ENCODE data around the gene ZFP1.

ZFP1 gene

GRCh38 chr16:75160386-75160785, 12.1 kb downstream of the ZFP1 start:
- no peak for DNase-seq (ENCODE audit: low read depth)

- DNase-seq (ENCODE audit: low read depth): no peak
Measured at GRCh38 chr16:75169899-75170405, 21.6 kb downstream of the ZFP1 start.

GRCh38 chr16:75172578-75172977, 24.3 kb downstream of the ZFP1 start:
- no peak for DNase-seq (ENCODE audit: low read depth)

GRCh38 chr16:75175074-75175473, 26.8 kb downstream of the ZFP1 start:
- no peak for DNase-seq (ENCODE audit: low read depth)

GRCh38 chr16:75176926-75177325, 28.6 kb downstream of the ZFP1 start:
- no peak for DNase-seq (ENCODE audit: low read depth)

- no peak for DNase-seq (ENCODE audit: low read depth)
Measured at GRCh38 chr16:75179208-75179607, 30.9 kb downstream of the ZFP1 start.

- DNase-seq (ENCODE audit: low read depth): no peak
Measured at GRCh38 chr16:75181630-75182029, 33.3 kb downstream of the ZFP1 start.

- no peak for DNase-seq (ENCODE audit: low read depth)
Measured at GRCh38 chr16:75188832-75189477, 40.6 kb downstream of the ZFP1 start.

GRCh38 chr16:75189638-75190245, 41.4 kb downstream of the ZFP1 start:
- DNase-seq (ENCODE audit: low read depth): no peak

- DNase-seq (ENCODE audit: low read depth): no peak
Measured at GRCh38 chr16:75192606-75193264, 44.4 kb downstream of the ZFP1 start.

- no peak for DNase-seq (ENCODE audit: low read depth)
Measured at GRCh38 chr16:75193265-75193650, 44.9 kb downstream of the ZFP1 start.

GRCh38 chr16:75193730-75194444, 45.6 kb downstream of the ZFP1 start:
- DNase-seq (ENCODE audit: low read depth): no peak

- DNase-seq (ENCODE audit: low read depth): no peak
Measured at GRCh38 chr16:75195811-75196790, 47.8 kb downstream of the ZFP1 start.

- DNase-seq (ENCODE audit: low read depth): no peak
Measured at GRCh38 chr16:75196836-75197235, 48.5 kb downstream of the ZFP1 start.

GRCh38 chr16:75197522-75198134, 49.3 kb downstream of the ZFP1 start:
- no peak for DNase-seq (ENCODE audit: low read depth)

- DNase-seq (ENCODE audit: low read depth): no peak
Measured at GRCh38 chr16:75198135-75198600, 49.8 kb downstream of the ZFP1 start.

GRCh38 chr16:75202069-75202590, 53.8 kb downstream of the ZFP1 start:
- no peak for DNase-seq (ENCODE audit: low read depth)

- DNase-seq (ENCODE audit: low read depth): no peak
Measured at GRCh38 chr16:75203096-75203495, 54.8 kb downstream of the ZFP1 start.

GRCh38 chr16:75203667-75204409, 55.5 kb downstream of the ZFP1 start:
- no peak for DNase-seq (ENCODE audit: low read depth)

GRCh38 chr16:75204410-75204758, 56.1 kb downstream of the ZFP1 start:
- no peak for DNase-seq (ENCODE audit: low read depth)

All from stimulated activated CD8-positive, alpha-beta memory T cell treated with anti-CD3 and anti-CD28 coated beads, Interleukin-15, amount 100 ng/mL, for 24 hours (primary cell).